GM19324 (cell line): Measurements from ENCODE around the gene SYNGR3.
"Not testable (repeated sequence)": the region's sequence is repeated elsewhere in the genome, so short reads cannot be mapped to it uniquely, and the experiment has no call there.

ENCODE experiments used
- ATAC-seq: cut with Tn5 transposase; IDR thresholded peaks from one replicate; pipeline ENCODE4 v1.9.1; 2021; ENCODE audit warnings: mild to moderate bottlenecking, moderate library complexity; ENCODE audit not compliant: unreplicated experiment, low FRiP score

Gene SYNGR3

DNA sequence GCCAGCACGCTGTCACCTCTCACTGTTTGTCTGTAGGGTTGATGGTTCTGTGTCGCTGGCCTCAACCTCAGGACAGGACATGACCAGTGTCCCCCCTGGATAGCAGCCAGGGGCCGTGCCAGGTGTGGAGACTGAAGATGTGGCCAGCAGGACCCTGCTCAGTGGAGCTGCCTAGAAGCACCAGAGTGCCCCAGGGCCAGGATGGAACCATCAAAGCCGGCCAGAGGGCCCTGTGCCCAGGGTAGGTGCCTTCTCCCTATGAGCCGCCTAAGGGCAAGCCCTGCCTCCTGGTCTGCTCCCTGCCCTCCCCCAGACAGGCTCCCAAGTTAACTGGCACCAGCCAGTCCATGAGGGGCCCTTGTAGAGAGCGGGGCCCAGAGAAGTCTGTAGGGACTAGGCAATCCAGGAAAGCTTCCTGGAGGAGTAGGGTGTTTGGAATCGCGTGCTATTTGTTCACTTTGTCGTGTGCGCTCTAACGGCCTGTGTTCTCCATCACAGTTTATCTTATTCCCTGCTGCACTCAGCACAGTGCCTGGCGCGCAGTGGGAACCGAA, 31.0 kb upstream of the SYNGR3 start:
- no peak for ATAC-seq

DNA sequence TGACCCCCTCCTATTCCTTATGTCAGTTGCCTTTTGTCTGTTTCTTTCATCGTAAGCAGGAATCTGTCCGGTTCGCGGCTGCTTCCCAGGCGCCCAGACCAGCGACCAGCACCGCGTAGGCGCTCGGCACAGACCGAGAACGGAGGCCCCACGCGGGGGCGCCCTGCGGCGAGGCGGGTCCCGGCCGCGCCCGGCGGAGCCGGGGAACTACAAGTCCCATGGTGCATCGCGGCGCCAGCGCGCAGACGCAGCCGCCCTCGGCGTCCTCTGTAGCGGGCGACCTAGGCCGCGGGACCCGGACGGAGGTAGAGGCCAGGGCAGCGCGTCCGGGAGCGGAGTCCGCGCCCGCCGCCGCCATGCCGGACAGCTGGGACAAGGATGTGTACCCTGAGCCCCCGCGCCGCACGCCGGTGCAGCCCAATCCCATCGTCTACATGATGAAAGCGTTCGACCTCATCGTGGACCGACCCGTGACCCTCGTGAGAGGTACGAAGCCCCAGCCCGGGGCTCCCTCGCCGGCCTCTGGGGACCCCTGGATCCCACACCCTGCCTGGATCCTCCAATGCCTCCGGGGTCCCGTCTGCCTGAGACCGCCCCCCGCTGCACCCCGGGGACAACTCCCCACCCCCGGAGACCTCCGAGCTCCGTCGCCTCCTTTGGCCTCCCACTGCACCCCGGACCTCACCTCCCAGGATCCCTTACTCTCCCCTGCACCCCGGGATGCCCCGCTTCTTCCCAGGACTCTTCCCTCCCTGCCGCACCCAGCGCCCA, 30.3 kb upstream of the SYNGR3 start, which contains the start of gene NDUFB10:
Gene NDUFB10, plus strand, starts transcription at position 270 of the 771 bp plus-strand sequence. Its CDS starts 87 bp downstream, at position 357.
- peak; percentile 73 for ATAC-seq

DNA sequence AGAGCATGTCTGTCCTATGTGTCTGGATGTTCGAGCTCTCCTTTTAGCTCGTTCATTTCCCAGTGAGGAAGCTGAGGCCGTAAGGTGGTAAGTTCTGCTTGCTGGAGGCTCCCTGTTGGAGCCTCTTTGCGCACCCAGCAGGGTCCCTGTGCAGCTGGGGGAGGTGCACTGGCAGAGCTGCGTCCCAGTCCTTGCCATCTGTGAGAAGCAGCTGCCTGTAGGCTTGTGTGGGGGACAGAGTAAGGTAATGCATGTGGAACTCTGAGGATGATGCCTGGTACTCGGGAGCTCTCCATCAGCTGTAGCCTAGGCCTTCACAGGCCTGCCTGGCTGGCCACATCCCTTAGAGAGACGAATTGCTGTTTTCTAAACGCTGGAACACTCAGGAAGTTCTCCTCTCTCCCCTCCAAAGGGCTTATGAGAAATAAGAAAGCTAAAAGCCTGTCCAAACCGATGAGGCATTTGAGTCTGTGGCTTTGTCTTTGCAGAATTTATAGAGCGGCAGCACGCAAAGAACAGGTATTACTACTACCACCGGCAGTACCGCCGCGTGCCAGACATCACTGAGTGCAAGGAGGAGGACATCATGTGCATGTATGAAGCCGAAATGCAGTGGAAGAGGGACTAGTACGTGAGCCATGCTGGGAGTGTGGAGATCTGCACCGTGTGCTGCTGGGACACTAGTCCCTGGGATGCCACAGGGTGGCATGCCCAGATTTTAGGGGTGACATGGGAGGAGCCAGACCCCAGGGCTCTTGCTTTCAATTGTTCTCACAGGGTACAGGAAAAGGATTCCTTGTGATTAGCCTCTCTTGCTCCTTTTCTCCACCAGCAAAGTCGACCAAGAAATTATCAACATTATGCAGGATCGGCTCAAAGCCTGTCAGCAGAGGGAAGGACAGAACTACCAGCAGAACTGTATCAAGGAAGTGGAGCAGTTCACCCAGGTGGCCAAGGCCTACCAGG, 28.8 kb upstream of the SYNGR3 start:
- no peak for ATAC-seq

DNA sequence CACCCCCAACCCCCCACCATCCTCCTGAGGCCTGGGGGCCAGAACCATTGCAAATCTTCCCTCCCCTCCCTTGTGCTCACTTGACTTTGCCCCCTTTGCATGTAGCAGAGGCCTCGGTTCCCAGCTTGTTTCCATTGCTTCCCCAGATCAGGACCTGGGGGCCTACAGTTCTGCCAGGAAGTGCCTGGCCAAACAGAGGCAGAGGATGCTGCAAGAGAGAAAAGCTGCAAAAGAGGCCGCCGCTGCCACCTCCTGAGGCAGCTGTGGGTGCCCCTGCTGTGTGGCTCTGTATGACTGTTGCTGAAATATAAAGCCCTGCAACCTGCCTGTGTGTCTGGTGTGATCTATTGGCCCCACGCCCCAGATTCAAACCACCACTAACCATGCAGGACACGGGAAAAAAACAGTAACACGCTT, 28.1 kb upstream of the SYNGR3 start:
- ATAC-seq = no peak

DNA sequence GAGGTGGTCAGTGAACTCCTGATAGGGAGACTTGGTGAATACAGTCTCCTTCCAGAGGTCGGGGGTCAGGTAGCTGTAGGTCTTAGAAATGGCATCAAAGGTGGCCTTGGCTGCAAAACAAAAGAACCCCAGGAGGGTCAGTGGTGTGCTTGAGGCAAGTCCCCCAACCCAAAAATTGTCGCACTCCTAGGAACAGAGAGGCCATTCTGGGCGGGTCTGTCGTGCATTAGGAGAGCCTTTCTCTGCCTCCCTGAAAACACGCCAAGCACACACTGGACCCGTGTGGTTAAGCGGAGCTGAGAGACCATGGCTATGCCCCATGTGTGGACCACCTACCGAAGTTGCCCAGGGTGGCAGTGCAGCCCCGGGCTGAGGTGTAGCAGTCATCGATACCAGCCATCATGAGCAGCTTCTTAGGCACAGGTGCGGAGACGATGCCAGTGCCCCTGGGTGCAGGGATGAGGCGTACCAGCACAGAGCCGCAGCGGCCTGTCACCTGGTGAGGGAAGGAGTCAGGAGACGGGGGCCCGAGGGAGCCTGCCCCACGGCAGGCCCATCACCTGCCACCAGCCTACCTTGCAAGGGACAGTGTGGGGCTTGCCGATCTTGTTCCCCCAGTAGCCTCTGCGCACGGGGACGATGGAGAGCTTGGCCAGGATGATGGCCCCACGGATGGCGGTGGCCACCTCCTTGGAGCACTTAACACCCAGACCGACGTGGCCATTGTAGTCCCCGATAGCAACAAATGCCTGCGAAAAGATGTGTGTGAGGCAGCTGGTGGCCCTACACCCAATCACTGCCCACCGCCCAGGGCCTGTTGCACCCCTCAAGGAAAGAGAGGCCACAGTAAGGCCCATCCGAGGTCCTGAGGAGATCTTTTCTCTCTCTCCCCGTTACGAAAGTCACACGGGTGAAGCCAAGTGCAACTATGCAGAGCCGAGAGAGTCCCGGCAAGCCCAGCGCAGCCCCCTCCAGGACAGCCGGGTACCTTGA, 27.3 kb upstream of the SYNGR3 start:
- ATAC-seq = not testable (repeated sequence)

DNA sequence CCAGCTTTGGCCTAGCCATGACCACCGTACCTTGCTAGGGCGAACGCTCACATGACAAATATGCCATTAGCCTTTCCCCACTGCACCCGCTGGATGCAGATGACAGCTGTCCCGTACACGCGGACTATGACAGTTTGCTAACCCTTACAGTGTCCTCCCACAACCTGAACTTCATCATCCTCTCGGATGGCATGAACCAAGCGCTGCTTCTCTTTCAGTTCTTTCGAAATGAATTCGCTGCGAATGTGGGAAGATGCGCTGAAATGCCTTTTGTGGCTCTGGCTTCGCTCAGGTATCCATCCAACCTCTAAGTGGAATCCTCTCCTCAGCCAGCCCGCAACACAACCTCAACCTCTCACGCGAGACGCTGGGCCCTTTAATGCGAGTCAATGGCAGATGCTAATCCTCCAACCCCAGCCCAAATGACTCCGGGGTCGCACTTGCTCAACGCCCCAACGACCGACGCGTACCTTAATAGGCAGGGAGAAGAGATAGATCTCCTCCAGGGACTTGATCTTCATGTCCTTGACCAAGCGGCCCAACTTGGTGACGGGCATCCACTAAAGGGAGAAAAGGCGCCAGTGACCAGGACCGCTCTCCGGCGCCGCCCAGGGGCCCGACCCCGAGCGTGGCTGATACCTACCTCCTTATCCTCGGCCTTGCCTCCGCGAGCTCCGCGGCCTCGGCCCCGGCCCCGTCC, 25.8 kb upstream of the SYNGR3 start:
- ATAC-seq = peak; percentile 7

DNA sequence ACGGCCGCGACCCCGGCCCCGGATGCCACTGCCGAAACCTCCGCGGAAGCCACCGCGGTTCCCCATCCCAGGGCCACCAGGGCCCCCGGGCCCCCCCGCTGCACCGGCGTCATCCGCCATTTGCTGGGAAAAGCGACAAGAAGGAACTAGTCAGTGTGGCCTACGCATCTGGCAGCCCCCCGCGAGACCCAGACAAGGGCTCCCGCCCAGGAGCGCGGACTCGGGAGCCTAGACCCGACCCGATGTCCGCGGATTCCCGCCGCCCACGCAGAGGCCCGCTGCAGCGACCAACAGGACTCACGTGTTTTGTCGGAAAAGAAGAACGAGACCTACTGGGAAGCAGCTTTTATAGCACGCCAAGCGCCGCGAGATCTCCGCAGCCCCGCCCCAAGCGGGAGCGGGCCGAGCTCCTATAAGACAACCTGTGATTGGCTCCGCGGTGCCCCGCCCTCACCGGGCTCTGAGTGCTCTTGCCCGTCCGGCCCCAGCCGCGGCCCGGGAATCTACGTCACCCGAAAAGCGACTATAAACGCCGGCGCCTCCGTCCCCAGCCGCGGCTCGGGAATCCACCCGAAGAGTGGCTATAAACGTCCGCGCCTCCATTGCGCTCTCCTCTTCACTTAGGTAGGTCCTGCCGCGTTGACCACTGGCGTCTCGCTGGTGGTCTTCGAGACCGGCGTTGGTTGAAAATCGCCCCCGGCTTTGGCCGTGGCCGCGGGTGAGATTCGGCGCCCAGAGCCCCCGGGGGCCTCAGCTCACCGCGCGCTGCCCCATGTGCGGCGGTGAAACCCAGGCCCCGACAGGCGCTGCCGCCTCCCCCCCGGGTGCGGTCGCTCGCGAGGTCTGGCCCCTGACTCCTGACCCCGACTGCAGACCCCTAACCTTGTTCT, 25.0 kb upstream of the SYNGR3 start, which contains the start of gene RPS2:
Gene RPS2, minus strand, starts transcription at position 321 of the 890 bp plus-strand sequence. Its CDS starts 201 bp downstream, at position 120.
- peak; percentile 88 for ATAC-seq

DNA sequence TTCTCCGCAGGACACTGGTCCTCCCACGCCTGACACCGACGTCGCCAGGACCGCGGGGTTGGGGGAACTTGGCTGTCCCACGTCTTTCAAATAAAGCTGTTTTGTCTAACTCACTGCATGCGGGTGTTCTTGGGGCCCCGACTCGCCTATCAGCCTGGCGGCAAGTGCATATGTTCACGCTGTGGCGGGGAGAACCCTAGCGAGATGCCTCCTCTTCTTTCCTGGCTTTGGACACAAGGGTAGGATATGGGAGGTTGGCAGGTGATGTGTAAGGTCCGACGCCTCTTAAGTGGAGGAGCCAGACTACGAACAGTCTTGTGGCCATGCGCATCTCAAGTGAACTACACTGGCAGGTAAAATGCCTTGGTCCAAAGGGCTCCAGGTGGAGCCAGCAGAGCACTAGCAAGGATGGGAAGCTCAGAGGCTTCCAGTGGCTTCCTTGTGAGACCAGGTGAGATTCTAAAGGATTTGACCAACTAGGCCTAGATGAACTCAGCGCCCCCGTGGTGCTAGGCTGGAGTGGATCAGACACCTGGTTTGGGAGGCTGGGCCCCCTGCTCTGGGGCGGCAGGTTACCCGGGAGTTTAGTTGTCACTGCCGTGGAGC, 24.3 kb upstream of the SYNGR3 start:
- no peak for ATAC-seq

DNA sequence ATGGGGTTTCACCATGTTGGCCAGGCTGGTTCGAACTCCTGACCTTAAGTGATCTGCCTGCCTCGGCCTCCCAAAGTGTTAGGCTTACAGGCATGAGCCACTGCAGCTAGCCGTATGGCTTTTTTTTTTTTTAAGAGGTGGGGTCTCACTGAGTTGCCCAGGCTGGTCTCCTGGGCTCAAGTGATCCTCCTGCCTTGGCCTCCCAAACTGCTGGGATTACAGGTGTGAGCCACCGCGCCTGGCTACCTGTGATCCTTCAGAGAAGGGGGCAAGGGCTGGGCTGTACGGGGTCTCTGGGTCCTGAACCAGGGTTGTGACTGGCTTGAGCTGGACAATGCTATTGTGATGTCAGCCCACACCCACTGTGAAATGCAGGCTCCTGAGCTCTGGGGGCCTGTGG, 23.3 kb upstream of the SYNGR3 start, which contains the start of gene RNF151:
Gene RNF151, plus strand, starts transcription at position 397 of the 400 bp plus-strand sequence. CDS start 26 bp downstream, outside the sequence.
- ATAC-seq = no peak

DNA sequence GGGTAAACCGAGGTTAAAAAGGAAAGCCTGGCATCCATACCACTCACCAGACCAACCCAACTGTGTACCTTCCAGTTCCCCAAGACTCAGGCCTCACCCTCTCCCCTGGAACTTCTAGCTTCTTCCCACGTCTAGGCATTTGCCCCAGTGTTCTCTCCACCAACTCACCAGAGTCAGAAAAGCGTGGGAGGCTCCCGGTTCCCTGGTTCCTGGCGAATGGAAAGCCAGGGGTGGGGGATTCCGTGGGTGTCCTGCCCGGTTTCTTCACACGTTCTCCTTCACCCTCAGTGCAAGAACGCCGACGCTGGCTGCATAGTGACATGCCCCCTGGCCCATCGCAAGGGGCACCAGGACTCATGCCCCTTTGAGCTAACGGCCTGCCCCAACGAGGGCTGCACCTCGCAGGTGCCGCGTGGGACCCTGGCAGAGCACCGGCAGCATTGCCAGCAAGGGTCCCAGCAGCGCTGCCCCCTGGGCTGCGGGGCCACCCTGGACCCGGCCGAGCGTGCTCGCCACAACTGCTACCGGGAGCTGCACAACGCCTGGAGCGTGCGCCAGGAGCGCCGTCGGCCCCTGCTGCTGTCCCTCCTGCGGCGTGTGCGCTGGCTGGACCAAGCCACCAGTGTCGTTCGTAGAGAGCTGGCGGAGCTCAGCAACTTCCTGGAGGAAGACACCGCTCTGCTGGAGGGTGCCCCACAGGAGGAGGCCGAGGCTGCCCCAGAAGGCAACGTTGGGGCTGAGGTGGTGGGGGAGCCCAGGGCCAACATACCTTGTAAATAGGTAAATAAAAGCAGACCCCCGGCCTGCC, 21.4 kb upstream of the SYNGR3 start:
- no peak for ATAC-seq

DNA sequence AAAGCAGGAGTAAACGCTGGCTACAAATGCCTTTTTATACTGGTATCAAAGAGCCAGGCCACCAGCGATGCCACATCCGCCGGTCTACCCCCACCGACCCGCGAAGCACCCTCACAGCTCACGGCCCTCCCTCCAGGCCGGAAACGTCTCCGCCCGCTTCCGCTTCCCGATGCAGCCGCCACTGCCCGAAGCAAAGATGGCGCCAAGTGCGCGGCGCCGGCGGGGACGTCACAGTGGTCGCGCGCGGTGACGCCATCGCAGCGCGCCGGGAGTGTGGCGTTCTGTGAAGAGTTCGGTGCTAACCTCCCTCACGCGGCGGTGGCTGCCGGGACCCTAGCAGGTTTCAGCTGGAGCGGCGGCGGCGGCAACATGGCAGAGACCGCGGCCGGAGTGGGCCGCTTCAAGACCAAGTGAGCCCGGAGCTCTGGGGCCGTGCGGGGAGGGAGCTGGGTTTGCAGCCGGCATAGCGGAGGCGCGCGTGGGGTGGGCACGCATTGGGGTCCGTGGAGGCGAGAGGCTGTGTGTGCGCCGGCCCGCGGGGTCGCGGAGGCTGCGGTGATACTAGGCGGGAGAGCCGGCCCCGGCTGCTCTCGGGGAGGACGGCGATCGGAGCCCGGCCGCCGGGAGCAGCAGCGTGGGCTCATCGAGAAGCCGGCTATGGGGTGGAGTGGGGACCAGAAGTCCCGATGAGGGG, 17.8 kb upstream of the SYNGR3 start, which contains the start of gene TBL3:
Gene TBL3, plus strand, starts transcription at position 258 of the 694 bp plus-strand sequence. Its CDS starts 112 bp downstream, at position 370.
- peak; percentile 88 for ATAC-seq

DNA sequence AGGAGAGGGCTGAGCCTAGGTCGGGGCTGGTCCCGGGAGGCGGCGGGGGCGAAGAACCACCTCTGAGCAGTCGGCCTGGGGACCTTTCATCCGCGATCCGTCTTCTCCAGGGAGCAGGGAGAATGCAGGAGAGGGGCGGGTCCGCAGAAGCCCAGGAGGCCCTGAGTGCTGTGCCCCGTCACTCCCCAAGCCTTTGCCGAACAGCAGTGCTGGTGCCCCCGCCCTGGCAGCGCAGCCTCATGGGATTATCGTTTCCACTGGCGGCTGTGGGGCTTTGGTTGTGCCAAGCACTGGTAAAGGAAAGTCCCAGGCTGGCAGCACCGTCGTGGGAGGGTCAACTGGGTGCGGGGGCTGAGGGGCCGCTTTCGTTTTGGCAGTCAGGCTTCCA, 17.3 kb upstream of the SYNGR3 start:
- peak; percentile 6 for ATAC-seq

DNA sequence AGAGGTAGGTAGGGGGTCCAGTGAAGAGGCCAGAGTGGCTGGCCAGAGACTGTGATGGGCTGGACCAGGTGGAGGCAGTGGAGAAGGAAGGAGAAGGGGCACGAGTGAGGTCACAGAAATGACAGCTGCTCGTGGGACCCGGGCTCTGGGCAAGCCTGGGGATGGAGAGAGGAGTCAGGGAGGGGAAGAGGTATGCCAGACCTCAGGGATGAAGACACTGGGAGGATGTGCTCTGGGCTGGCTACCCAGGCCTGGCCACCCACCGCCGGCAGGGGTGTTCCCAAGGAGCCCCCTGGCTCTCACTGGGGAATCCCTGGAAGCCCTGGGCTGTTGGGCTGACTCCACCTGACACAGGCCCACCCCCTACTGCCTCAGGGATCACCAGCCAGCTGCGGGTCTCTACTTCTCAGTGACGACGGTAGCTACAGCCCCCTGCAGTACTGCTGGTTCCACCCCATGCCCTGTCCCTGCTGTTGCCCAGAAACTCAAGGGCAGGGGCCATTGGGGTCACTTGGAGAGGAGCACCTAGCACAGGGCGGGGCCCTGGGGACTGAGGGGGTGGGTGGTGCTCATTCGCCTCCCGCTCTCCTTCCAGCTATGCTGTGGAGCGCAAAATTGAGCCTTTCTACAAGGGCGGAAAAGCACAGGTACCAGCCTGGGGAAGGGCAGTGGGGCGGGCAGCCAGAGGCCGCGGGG, 16.2 kb upstream of the SYNGR3 start:
- no peak for ATAC-seq

DNA sequence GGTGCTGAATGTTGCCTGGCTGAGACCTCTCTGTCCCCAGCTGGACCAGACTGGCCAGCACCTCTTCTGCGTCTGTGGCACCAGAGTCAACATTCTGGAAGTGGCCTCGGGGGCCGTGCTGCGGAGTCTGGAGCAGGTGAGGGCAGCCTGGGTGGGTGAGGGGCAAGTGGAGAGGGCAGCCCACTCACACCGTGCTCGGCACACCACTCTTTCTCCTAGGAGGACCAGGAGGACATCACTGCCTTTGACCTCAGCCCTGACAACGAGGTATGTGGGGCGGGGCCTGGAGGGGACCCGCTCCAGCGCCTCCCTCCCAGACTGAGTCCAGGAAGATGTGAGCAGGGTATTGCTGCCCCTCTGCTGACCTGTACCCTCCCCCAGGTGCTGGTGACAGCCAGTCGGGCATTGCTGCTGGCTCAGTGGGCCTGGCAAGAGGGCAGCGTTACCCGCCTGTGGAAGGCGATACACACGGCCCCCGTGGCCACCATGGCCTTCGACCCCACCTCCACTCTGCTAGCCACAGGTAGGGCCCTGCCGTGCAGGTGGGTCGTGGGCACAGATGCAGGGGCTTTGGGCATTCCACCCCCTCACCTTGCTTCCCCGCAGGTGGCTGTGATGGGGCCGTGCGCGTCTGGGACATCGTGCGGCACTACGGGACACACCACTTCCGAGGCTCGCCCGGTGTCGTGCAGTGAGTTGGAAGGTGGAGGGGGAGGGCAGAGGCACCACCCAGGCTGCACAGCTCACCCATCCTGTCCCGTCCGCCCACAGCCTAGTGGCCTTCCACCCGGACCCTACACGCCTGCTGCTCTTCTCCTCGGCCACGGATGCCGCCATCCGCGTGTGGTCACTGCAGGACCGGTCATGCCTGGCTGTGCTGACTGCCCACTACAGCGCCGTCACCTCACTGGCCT, 15.4 kb upstream of the SYNGR3 start:
- ATAC-seq = no peak
